ENCODE measurements around the gene NDUFAF8.

DNA sequence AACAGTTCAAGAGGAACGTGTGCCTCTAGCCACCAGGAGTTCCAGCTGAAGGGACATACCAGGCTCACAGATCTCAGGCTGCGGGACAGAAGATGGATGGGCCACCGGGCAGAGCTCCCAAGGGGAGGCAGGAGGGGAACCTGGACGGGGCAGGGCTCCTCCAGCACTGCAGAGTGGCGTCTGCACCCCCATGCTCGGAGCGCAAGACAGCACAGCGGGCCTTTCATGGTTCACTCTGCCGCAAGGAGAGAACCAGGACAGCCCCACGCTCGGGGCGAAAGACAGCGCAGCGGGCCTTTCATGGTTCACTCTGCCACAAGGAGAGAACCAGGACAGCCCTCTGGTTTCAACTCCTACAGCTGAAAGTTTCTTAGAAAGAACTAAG is 35.3 kb downstream of the NDUFAF8 start:
- TF ChIP-seq, protein P1, sequence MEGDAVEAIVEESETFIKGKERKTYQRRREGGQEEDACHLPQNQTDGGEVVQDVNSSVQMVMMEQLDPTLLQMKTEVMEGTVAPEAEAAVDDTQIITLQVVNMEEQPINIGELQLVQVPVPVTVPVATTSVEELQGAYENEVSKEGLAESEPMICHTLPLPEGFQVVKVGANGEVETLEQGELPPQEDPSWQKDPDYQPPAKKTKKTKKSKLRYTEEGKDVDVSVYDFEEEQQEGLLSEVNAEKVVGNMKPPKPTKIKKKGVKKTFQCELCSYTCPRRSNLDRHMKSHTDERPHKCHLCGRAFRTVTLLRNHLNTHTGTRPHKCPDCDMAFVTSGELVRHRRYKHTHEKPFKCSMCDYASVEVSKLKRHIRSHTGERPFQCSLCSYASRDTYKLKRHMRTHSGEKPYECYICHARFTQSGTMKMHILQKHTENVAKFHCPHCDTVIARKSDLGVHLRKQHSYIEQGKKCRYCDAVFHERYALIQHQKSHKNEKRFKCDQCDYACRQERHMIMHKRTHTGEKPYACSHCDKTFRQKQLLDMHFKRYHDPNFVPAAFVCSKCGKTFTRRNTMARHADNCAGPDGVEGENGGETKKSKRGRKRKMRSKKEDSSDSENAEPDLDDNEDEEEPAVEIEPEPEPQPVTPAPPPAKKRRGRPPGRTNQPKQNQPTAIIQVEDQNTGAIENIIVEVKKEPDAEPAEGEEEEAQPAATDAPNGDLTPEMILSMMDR (IDR thresholded peaks at IDR 0.05), result no peak
- no peak for TF ChIP-seq EP300 (IDR thresholded peaks at IDR 0.05)
- TF ChIP-seq POLR2A (IDR thresholded peaks at IDR 0.05), result no peak
